K562 (cell line): ENCODE data around the gene NOX5. TPM values are rescaled to one million over a fixed set of nuclear protein-coding genes. Genes with fewer than 3 reads are reported as not detected.

Experiments
- GATA2 ChIP-seq: sonication (generic); formaldehyde crosslinking; IDR thresholded peaks from 2 replicates; pipeline ENCODE4 v1.4.0; 2020; ENCODE audit warnings: mild to moderate bottlenecking, missing genetic modification reagents
- KDM5B ChIP-seq: fragments of 200-600 bp; sonication (generic); IDR thresholded peaks from 2 replicates; pipeline ENCODE4 v1.6.1; 2012; ENCODE audit warnings: low read depth, mild to moderate bottlenecking, moderate library complexity, low read length, control low read depth, inconsistent platforms; ENCODE audit not compliant: insufficient replicate concordance
- MTA2 ChIP-seq: fragments of 450-650 bp; IDR thresholded peaks from 2 replicates; pipeline ENCODE4 v1.6.1; 2016; ENCODE audit warnings: low read depth
- POLR2AphosphoS5 ChIP-seq: IDR thresholded peaks from 2 replicates; pipeline ENCODE4 v1.6.1; 2011; ENCODE audit warnings: mild to moderate bottlenecking, low read depth, low read length, moderate library complexity; ENCODE audit not compliant: control insufficient read depth, insufficient read depth
- TAF1 ChIP-seq: IDR thresholded peaks from 2 replicates; pipeline ENCODE4 v1.6.1; 2011; ENCODE audit warnings: mild to moderate bottlenecking, low read length, moderate library complexity; ENCODE audit not compliant: insufficient read depth, control insufficient read depth, severe bottlenecking; ENCODE audit errors: extremely low read depth
- ZBTB7A ChIP-seq: IDR thresholded peaks from 2 replicates; pipeline ENCODE4 v1.6.1; 2011; ENCODE audit warnings: low read depth, mild to moderate bottlenecking, low read length, moderate library complexity, borderline replicate concordance; ENCODE audit not compliant: control insufficient read depth
- polyA plus RNA-seq, 8 experiments: library from polyadenylated mRNA; depleted of rRNA in 4 of 8; stranded (reverse) in 5 of 8; unstranded in 3 of 8; fragments of >200 nt; fragmentation: Nextera tagmentation in 2 of 8; fragmentation: Illumina TruSeq in 1 of 8; extraction: Ambion mirVana in 2 of 8; extraction: Trizol in 1 of 8; gene quantifications; 2 replicates each; pipeline versions ENCODE4 v1.2.1 to v1.2.3, GENCODE V29; 2011 to 2014; ENCODE audit warnings: inconsistent platforms in 1 of 8, missing spikeins in 1 of 8
- total RNA-seq, 7 experiments: library from RNA; depleted of rRNA in 6 of 7; stranded (reverse); fragments of >200 nt in 6 of 7; fragmentation: Illumina TruSeq in 2 of 7; extraction: Trizol in 2 of 7; gene quantifications; 2 replicates each; pipeline versions ENCODE4 v1.2.1 to v1.2.3, GENCODE V29; 2011 to 2021; ENCODE audit warnings: low replicate concordance in 1 of 7
- TF ChIP-seq, protein P1 (sequence below): fragments of 250-450 bp; sonication (Bioruptor Pico); IDR thresholded peaks from 2 replicates; pipeline ENCODE4 v1.5.1; 2021; ENCODE audit warnings: mild to moderate bottlenecking
- TF ChIP-seq, protein P2 (sequence below): fragments of 450-650 bp; IDR thresholded peaks from 2 replicates; pipeline ENCODE4 v1.6.1; 2016; ENCODE audit warnings: low read depth
- TF ChIP-seq, protein P3 (sequence below): fragments of 250-450 bp; sonication (Bioruptor Pico); IDR thresholded peaks from 2 replicates; pipeline ENCODE4 v1.8.0; 2021; ENCODE audit warnings: moderate library complexity, mild to moderate bottlenecking, inconsistent platforms
- TF ChIP-seq, protein P4 (sequence below): IDR thresholded peaks from 2 replicates; pipeline ENCODE4 v1.6.1; 2016; ENCODE audit warnings: missing genetic modification characterization, missing compliant biosample characterization
- TF ChIP-seq, protein P5 (sequence below): fragments of 250-450 bp; sonication (Bioruptor Pico); IDR thresholded peaks from 2 replicates; pipeline ENCODE4 v1.8.0; 2022; ENCODE audit warnings: inconsistent platforms, mild to moderate bottlenecking, moderate library complexity, borderline replicate concordance
- TF ChIP-seq, protein P6 (sequence below): sonication (generic); formaldehyde crosslinking; IDR thresholded peaks from 2 replicates; pipeline ENCODE4 v1.5.0; 2020; ENCODE audit warnings: missing genetic modification reagents

The NOX5 gene
- total and polyA plus RNA-seq, 9 of the 15 experiments (the other 6 are each of a cell fraction or from before 2014, with no cell fraction given), result 0.01 TPM; not detected in 8

DNA sequence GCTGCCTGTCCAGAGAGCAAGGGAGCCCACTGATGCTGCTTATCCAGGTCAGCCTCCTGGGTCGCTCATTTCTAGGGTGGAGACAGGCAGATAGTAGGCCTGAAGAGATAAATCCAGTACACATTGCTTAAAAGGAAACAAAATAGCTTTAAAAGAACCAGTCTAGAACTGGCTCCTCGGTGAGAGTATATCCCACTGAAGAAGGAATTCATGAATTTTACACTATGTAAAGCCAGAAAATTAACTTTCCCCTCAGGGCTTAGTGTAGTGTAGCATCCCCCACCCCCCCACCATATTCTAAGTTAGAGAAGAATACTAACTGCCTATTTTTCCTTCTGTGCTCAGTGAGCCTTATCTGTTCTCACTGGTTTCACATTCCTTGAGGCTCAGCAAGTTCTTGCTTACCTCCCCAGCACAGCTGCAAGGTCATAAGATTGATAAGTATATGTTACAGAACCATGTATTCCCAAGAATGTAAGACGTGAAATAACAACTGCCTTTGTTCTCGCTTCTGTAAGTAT, 30.5 kb upstream of the NOX5 start (continued):
- TF ChIP-seq, protein P1, sequence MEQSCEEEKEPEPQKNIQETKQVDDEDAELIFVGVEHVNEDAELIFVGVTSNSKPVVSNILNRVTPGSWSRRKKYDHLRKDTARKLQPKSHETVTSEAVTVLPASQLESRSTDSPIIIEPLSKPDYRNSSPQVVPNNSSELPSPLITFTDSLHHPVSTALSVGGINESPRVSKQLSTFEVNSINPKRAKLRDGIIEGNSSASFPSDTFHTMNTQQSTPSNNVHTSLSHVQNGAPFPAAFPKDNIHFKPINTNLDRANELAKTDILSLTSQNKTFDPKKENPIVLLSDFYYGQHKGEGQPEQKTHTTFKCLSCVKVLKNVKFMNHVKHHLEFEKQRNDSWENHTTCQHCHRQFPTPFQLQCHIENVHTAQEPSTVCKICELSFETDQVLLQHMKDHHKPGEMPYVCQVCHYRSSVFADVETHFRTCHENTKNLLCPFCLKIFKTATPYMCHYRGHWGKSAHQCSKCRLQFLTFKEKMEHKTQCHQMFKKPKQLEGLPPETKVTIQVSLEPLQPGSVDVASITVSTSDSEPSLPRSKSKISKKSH (CRISPR knock-in tag), result no peak
- TF ChIP-seq, protein P2, sequence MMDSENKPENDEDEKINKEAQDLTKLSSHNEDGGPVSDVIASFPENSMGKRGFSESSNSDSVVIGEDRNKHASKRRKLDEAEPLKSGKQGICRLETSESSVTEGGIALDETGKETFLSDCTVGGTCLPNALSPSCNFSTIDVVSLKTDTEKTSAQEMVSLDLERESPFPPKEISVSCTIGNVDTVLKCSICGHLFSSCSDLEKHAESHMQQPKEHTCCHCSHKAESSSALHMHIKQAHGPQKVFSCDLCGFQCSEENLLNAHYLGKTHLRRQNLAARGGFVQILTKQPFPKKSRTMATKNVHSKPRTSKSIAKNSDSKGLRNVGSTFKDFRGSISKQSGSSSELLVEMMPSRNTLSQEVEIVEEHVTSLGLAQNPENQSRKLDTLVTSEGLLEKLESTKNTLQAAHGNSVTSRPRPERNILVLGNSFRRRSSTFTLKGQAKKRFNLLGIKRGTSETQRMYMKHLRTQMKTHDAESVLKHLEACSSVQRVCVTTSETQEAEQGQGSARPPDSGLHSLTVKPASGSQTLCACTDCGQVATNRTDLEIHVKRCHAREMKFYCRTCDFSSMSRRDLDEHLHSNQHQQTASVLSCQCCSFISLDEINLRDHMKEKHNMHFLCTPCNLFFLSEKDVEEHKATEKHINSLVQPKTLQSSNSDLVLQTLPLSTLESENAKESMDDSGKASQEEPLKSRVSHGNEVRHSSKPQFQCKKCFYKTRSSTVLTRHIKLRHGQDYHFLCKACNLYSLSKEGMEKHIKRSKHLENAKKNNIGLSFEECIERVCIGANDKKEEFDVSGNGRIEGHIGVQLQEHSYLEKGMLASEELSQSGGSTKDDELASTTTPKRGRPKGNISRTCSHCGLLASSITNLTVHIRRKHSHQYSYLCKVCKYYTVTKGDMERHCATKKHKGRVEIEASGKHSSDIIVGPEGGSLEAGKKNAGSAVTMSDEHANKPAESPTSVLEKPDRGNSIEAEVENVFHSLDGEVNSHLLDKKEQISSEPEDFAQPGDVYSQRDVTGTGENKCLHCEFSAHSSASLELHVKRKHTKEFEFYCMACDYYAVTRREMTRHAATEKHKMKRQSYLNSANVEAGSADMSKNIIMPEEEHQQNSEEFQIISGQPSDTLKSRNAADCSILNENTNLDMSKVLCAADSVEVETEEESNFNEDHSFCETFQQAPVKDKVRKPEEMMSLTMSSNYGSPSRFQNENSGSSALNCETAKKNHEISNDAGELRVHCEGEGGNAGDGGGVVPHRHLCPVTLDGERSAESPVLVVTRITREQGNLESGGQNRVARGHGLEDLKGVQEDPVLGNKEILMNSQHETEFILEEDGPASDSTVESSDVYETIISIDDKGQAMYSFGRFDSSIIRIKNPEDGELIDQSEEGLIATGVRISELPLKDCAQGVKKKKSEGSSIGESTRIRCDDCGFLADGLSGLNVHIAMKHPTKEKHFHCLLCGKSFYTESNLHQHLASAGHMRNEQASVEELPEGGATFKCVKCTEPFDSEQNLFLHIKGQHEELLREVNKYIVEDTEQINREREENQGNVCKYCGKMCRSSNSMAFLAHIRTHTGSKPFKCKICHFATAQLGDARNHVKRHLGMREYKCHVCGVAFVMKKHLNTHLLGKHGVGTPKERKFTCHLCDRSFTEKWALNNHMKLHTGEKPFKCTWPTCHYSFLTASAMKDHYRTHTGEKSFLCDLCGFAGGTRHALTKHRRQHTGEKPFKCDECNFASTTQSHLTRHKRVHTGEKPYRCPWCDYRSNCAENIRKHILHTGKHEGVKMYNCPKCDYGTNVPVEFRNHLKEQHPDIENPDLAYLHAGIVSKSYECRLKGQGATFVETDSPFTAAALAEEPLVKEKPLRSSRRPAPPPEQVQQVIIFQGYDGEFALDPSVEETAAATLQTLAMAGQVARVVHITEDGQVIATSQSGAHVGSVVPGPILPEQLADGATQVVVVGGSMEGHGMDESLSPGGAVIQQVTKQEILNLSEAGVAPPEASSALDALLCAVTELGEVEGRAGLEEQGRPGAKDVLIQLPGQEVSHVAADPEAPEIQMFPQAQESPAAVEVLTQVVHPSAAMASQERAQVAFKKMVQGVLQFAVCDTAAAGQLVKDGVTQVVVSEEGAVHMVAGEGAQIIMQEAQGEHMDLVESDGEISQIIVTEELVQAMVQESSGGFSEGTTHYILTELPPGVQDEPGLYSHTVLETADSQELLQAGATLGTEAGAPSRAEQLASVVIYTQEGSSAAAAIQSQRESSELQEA, result no peak
- TF ChIP-seq ZBTB7A (no peak), KDM5B (no peak), TAF1 (no peak), GATA2 (CRISPR knock-in tag) (peak; percentile 84), POLR2AphosphoS5 (peak; percentile 90), MTA2 (peak; percentile 87)
- TF ChIP-seq, protein P3, sequence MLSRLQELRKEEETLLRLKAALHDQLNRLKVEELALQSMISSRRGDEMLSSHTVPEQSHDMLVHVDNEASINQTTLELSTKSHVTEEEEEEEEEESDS, result no peak
- TF ChIP-seq, protein P4, sequence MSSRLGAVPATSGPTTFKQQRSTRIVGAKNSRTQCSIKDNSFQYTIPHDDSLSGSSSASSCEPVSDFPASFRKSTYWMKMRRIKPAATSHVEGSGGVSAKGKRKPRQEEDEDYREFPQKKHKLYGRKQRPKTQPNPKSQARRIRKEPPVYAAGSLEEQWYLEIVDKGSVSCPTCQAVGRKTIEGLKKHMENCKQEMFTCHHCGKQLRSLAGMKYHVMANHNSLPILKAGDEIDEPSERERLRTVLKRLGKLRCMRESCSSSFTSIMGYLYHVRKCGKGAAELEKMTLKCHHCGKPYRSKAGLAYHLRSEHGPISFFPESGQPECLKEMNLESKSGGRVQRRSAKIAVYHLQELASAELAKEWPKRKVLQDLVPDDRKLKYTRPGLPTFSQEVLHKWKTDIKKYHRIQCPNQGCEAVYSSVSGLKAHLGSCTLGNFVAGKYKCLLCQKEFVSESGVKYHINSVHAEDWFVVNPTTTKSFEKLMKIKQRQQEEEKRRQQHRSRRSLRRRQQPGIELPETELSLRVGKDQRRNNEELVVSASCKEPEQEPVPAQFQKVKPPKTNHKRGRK (tag), result no peak
- TF ChIP-seq, protein P5, sequence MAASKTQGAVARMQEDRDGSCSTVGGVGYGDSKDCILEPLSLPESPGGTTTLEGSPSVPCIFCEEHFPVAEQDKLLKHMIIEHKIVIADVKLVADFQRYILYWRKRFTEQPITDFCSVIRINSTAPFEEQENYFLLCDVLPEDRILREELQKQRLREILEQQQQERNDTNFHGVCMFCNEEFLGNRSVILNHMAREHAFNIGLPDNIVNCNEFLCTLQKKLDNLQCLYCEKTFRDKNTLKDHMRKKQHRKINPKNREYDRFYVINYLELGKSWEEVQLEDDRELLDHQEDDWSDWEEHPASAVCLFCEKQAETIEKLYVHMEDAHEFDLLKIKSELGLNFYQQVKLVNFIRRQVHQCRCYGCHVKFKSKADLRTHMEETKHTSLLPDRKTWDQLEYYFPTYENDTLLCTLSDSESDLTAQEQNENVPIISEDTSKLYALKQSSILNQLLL, result no peak
- TF ChIP-seq, protein P6, sequence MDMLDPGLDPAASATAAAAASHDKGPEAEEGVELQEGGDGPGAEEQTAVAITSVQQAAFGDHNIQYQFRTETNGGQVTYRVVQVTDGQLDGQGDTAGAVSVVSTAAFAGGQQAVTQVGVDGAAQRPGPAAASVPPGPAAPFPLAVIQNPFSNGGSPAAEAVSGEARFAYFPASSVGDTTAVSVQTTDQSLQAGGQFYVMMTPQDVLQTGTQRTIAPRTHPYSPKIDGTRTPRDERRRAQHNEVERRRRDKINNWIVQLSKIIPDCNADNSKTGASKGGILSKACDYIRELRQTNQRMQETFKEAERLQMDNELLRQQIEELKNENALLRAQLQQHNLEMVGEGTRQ (CRISPR knock-in tag), result no peak
